Smooth muscle cell (in vitro differentiated cells): ENCODE data around the gene KCNN1. TPM values are rescaled to one million over a fixed set of nuclear protein-coding genes. Genes with fewer than 3 reads are reported as not detected.
A peak's percentile ranks its signal among the peaks of the same experiment; 100 is the strongest.

Experiments
- DNase-seq: peaks from one replicate; lab custom pipeline; 2025; ENCODE audit not compliant: unreplicated experiment; lab: John Stamatoyannopoulos, UW
- H2AFZ ChIP-seq: fragments of 200-600 bp; sonication (generic); 2 replicates; pipeline ENCODE4 v1.6.0; 2016; ENCODE audit warnings: antibody characterized with exemption, low read depth, mild to moderate bottlenecking
- H3F3A ChIP-seq: fragments of 200-600 bp; sonication (generic); 2 replicates; pipeline ENCODE4 v1.6.0; 2017; ENCODE audit warnings: antibody characterized with exemption, low read depth
- H3K27ac ChIP-seq: fragments of 200-600 bp; sonication (generic); 2 replicates; pipeline ENCODE4 v1.5.1; 2016; ENCODE audit warnings: low read depth, mild to moderate bottlenecking
- H3K27me3 ChIP-seq: fragments of 200-600 bp; sonication (generic); 2 replicates; pipeline ENCODE4 v1.6.1; 2016; ENCODE audit warnings: low read depth, mild to moderate bottlenecking
- H3K36me3 ChIP-seq: fragments of 200-600 bp; sonication (generic); 2 replicates; pipeline ENCODE4 v1.5.1; 2016; ENCODE audit warnings: low read depth
- H3K4me1 ChIP-seq: fragments of 200-600 bp; sonication (generic); 2 replicates; pipeline ENCODE4 v1.5.1; 2016; ENCODE audit warnings: low read depth
- H3K4me2 ChIP-seq: fragments of 200-600 bp; sonication (generic); 2 replicates; pipeline ENCODE4 v1.6.0; 2016; ENCODE audit warnings: mild to moderate bottlenecking
- H3K4me3 ChIP-seq: fragments of 200-600 bp; sonication (generic); 2 replicates; pipeline ENCODE4 v1.5.1; 2016; ENCODE audit warnings: mild to moderate bottlenecking
- H3K79me2 ChIP-seq: fragments of 200-600 bp; sonication (generic); 2 replicates; pipeline ENCODE4 v1.6.0; 2016; ENCODE audit warnings: low read depth, mild to moderate bottlenecking
- H3K9ac ChIP-seq: fragments of 200-600 bp; sonication (generic); 2 replicates; pipeline ENCODE4 v1.6.0; 2016; ENCODE audit warnings: low read depth
- H3K9me3 ChIP-seq: fragments of 200-600 bp; sonication (generic); replicated peaks from 2 replicates; pipeline ENCODE4 v1.5.1; 2016; ENCODE audit warnings: low read depth
- H4K20me1 ChIP-seq: fragments of 200-600 bp; sonication (generic); 2 replicates; pipeline ENCODE4 v1.6.0; 2016; ENCODE audit warnings: low read depth
- CTCF ChIP-seq: fragments of 200-600 bp; sonication (generic); IDR thresholded peaks from 2 replicates; pipeline ENCODE4 v1.5.1; 2017; ENCODE audit warnings: borderline replicate concordance, mild to moderate bottlenecking, antibody characterized with exemption; ENCODE audit not compliant: insufficient read depth, poor library complexity, severe bottlenecking
- WGBS: methylation state at CpG from one replicate; pipeline ENCODE4 v1.1.7; 2016; ENCODE audit warnings: low lambda C conversion rate; 5-methylcytosine and 5-hydroxymethylcytosine counted together
- polyA plus RNA-seq: library from polyadenylated mRNA; unstranded; fragments of >200 nt; fragmentation: Nextera tagmentation; extraction: Ambion mirVana; gene quantifications from 2 replicates; pipeline ENCODE4 v1.2.1, GENCODE V29; 2016
- small RNA-seq: library from RNA; depleted of rRNA; stranded (forward); fragments of <200 nt; gene quantifications from one replicate; pipeline ENCODE3, GENCODE V24; 2014
- total RNA-seq: library from RNA; depleted of rRNA; stranded (reverse); fragments of >200 nt; gene quantifications from 2 replicates; pipeline ENCODE4 v1.2.3, GENCODE V29; 2014

The KCNN1 gene
- total and polyA plus RNA-seq, 2 experiments from 2014 or later = 0.22 to 4.2 TPM

GRCh38 chr19:18045307-18046050, 78.6 kb downstream of the KCNN1 start:
- Histone ChIP-seq H3K4me3 (peak overlapping the region; percentile 32), H3K27me3 (peaks cover 7% of the 10 kb centered on the region), H3K4me2 (peak overlapping the region; percentile 63), H4K20me1 (no peaks in the 10 kb centered on the region), H3K4me1 (no peaks in the 10 kb centered on the region), H3F3A (no peaks in the 10 kb centered on the region), H3K79me2 (no peaks in the 10 kb centered on the region), H2AFZ (peak overlapping the region; percentile 28), H3K27ac (no peak overlapping the region), H3K9ac (no peak overlapping the region), H3K9me3 (no peaks in the 10 kb centered on the region), H3K36me3 (no peaks in the 10 kb centered on the region)
- TF ChIP-seq CTCF = no peak
- DNase-seq = no peak
- 98% methylated on average over 7 of the region's 7 CpGs for WGBS

- TF ChIP-seq CTCF = no peak
- H3K4me3 ChIP-seq = no peak overlapping the region
- no peak overlapping the region for H3K9ac ChIP-seq
- no peaks in the 10 kb centered on the region for H4K20me1 ChIP-seq
- no peak overlapping the region for H3K27ac ChIP-seq
- peaks cover under 1% of the 10 kb centered on the region for H3K27me3 ChIP-seq
- no peak for DNase-seq
- H3K4me1 ChIP-seq = no peaks in the 10 kb centered on the region
- H3F3A ChIP-seq = no peaks in the 10 kb centered on the region
- WGBS = 46% methylated on average over 14 of the region's 14 CpGs
- H3K9me3 ChIP-seq = no peaks in the 10 kb centered on the region
- H2AFZ ChIP-seq = no peak overlapping the region
- H3K4me2 ChIP-seq = no peak overlapping the region
- no peaks in the 10 kb centered on the region for H3K79me2 ChIP-seq
- H3K36me3 ChIP-seq = no peaks in the 10 kb centered on the region
Observed at GRCh38 chr19:18046059-18046718, 79.3 kb downstream of the KCNN1 start.

- Histone ChIP-seq H3K36me3 (no peaks in the 10 kb centered on the region), H3K4me1 (no peaks in the 10 kb centered on the region), H3K4me2 (no peak overlapping the region), H3K9ac (no peak overlapping the region), H3F3A (no peaks in the 10 kb centered on the region), H3K27ac (no peak overlapping the region), H3K27me3 (no peaks in the 10 kb centered on the region), H3K9me3 (no peaks in the 10 kb centered on the region), H2AFZ (no peak overlapping the region), H4K20me1 (no peaks in the 10 kb centered on the region), H3K4me3 (no peak overlapping the region), H3K79me2 (no peaks in the 10 kb centered on the region)
- 93% methylated on average over 10 of the region's 10 CpGs for WGBS
- no peak for TF ChIP-seq CTCF
- no peak for DNase-seq
Observed at GRCh38 chr19:18049385-18049784, 82.5 kb downstream of the KCNN1 start.

Small RNA genes within 50 kb of the gene (small RNA-seq; reads per million reads assigned to genes)
- not detected for gene RNA5SP468

Other genes with a start within 250 kb of the KCNN1 start
- 10.2 and 11.7 TPM in 2 replicates for gene MAP1S, start 247.6 kb upstream of the KCNN1 start, total RNA-seq
- gene MAP1S, start 247.6 kb upstream of the KCNN1 start, polyA plus RNA-seq = 55.5 and 62.1 TPM in 2 replicates
- 1.0 and 18.0 TPM in 2 replicates for gene FCHO1, start 215.6 kb upstream of the KCNN1 start, total RNA-seq
- gene FCHO1, start 215.6 kb upstream of the KCNN1 start, polyA plus RNA-seq = 5.3 and 5.7 TPM in 2 replicates
- gene B3GNT3, start 172.0 kb upstream of the KCNN1 start, total RNA-seq = 0.67 and 2.8 TPM in 2 replicates
- gene B3GNT3, start 172.0 kb upstream of the KCNN1 start, polyA plus RNA-seq = 0.56 TPM in 1 of 2 replicates, not detected in the other
- 1.1 TPM in 1 of 2 replicates, not detected in the other for gene INSL3, start 145.6 kb upstream of the KCNN1 start, total RNA-seq
- gene INSL3, start 145.6 kb upstream of the KCNN1 start, polyA plus RNA-seq = 0.80 and 1.8 TPM in 2 replicates
- gene JAK3, start 119.1 kb upstream of the KCNN1 start, total RNA-seq = 8.8 and 10.8 TPM in 2 replicates
- gene JAK3, start 119.1 kb upstream of the KCNN1 start, polyA plus RNA-seq = 9.7 and 10.7 TPM in 2 replicates
- gene RPL18A, start 107.2 kb upstream of the KCNN1 start, total RNA-seq = 795 and 867 TPM in 2 replicates
- 1,267 and 1,311 TPM in 2 replicates for gene RPL18A, start 107.2 kb upstream of the KCNN1 start, polyA plus RNA-seq
- gene SLC5A5, start 95.2 kb upstream of the KCNN1 start, total RNA-seq = not detected in 2 replicates
- not detected in 2 replicates for gene SLC5A5, start 95.2 kb upstream of the KCNN1 start, polyA plus RNA-seq
- 32.1 and 34.5 TPM in 2 replicates for gene CCDC124, start 34.1 kb upstream of the KCNN1 start, total RNA-seq
- gene CCDC124, start 34.1 kb upstream of the KCNN1 start, polyA plus RNA-seq = 156 and 179 TPM in 2 replicates
- 3.5 and 4.4 TPM in 2 replicates for gene ARRDC2, start 41.1 kb downstream of the KCNN1 start, total RNA-seq
- gene ARRDC2, start 41.1 kb downstream of the KCNN1 start, polyA plus RNA-seq = 4.3 and 6.5 TPM in 2 replicates
- gene IL12RB1, start 119.8 kb downstream of the KCNN1 start, total RNA-seq = not detected in 2 replicates
- gene IL12RB1, start 119.8 kb downstream of the KCNN1 start, polyA plus RNA-seq = not detected in 2 replicates
- 3.6 and 4.3 TPM in 2 replicates for gene MAST3, start 130.7 kb downstream of the KCNN1 start, total RNA-seq
- 4.3 and 10.3 TPM in 2 replicates for gene MAST3, start 130.7 kb downstream of the KCNN1 start, polyA plus RNA-seq
- gene PIK3R2, start 186.1 kb downstream of the KCNN1 start, total RNA-seq = 22.2 and 22.9 TPM in 2 replicates
- gene PIK3R2, start 186.1 kb downstream of the KCNN1 start, polyA plus RNA-seq = 37.1 and 50.1 TPM in 2 replicates
- 0.67 and 2.9 TPM in 2 replicates for gene IFI30, start 206.7 kb downstream of the KCNN1 start, total RNA-seq
- 0.64 and 0.87 TPM in 2 replicates for gene IFI30, start 206.7 kb downstream of the KCNN1 start, polyA plus RNA-seq
- 11.6 and 13.1 TPM in 2 replicates for gene MPV17L2, start 226.1 kb downstream of the KCNN1 start, total RNA-seq
- gene MPV17L2, start 226.1 kb downstream of the KCNN1 start, polyA plus RNA-seq = 27.1 and 28.7 TPM in 2 replicates
- gene RAB3A, start 236.9 kb downstream of the KCNN1 start, total RNA-seq = 1.4 and 4.9 TPM in 2 replicates
- 3.6 and 3.7 TPM in 2 replicates for gene RAB3A, start 236.9 kb downstream of the KCNN1 start, polyA plus RNA-seq